Measurements from ENCODE around the gene AKR1C2.
"Not testable (repeated sequence)": the region's sequence is repeated elsewhere in the genome, so short reads cannot be mapped to it uniquely, and the experiment has no call there.

Gene AKR1C2

DNA sequence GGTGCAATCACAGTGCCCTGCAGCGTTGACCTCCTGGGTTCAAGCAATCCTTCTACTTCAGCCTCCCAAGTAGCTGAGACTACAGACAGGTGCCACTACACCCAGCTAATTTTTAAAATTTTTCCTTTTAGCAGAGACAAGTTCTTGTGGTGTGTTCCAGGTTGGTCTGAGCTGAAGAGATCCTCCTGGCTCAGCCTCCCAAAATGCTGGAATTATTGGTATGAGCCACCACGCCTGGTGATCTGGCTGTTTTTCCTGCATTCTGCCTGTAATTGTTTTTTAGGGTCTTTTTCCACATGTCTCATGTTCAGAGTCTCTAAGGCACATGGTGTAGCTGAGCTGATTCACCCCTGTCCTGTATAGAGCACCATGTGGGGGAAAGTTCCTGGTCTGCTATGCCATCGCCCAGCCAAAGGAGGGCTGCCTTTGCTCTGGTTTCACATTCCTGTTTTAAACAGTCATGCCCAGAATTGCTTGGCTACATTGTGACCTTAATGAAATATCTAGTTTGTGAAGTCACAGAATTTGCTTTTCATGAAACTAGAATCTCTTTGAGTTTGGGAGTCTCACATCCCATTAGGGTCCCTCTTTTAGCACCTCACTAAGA lies 15.1 kb upstream of the AKR1C2 start:
- CTCF ChIA-PET; H3K27ac ChIP-seq; DNase-seq (ENCODE audit: low spot score); POLR2A ChIA-PET (ENCODE audit: low non-redundant PET): not testable (repeated sequence)

GRCh38 chr10:5018134-5018533 lies 14.5 kb upstream of the AKR1C2 start:
- POLR2A ChIA-PET (ENCODE audit: low non-redundant PET) = no interaction called here
- TF ChIP-seq, protein P1, sequence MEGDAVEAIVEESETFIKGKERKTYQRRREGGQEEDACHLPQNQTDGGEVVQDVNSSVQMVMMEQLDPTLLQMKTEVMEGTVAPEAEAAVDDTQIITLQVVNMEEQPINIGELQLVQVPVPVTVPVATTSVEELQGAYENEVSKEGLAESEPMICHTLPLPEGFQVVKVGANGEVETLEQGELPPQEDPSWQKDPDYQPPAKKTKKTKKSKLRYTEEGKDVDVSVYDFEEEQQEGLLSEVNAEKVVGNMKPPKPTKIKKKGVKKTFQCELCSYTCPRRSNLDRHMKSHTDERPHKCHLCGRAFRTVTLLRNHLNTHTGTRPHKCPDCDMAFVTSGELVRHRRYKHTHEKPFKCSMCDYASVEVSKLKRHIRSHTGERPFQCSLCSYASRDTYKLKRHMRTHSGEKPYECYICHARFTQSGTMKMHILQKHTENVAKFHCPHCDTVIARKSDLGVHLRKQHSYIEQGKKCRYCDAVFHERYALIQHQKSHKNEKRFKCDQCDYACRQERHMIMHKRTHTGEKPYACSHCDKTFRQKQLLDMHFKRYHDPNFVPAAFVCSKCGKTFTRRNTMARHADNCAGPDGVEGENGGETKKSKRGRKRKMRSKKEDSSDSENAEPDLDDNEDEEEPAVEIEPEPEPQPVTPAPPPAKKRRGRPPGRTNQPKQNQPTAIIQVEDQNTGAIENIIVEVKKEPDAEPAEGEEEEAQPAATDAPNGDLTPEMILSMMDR (conservative IDR thresholded peaks at IDR 0.05; ENCODE audit: low read depth) = no peak
- no peak for DNase-seq (ENCODE audit: low spot score)
- H3K27ac ChIP-seq = no peak overlapping the region
- CTCF ChIA-PET = no interaction called here

DNA sequence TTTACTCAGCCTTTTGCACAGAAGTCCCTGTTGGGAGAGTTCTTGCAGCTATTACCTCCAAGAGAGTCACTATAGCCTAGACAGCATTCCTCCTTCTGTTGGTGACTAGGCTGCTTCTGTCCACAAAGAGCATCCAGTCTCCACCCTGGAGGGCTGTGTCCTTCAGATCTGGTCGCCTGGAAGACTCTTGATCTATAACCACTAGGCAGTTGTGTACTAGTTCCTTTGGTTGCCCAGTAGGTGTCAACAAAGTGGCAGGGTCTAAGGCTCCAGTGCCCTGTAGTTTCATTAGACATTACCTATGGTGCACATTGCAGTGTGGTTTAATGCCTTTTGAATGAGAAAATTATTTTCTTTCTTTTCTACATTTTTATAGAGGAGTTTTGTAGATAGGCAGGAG lies 11.3 kb upstream of the AKR1C2 start:
- TF ChIP-seq, protein P1 (conservative IDR thresholded peaks at IDR 0.05; ENCODE audit: low read depth) = no peak
- ChIA-PET CTCF (no interaction called here), POLR2A (ENCODE audit: low non-redundant PET) (no interaction called here)
- DNase-seq (ENCODE audit: low spot score) = no peak
- no peak overlapping the region for H3K27ac ChIP-seq

DNA sequence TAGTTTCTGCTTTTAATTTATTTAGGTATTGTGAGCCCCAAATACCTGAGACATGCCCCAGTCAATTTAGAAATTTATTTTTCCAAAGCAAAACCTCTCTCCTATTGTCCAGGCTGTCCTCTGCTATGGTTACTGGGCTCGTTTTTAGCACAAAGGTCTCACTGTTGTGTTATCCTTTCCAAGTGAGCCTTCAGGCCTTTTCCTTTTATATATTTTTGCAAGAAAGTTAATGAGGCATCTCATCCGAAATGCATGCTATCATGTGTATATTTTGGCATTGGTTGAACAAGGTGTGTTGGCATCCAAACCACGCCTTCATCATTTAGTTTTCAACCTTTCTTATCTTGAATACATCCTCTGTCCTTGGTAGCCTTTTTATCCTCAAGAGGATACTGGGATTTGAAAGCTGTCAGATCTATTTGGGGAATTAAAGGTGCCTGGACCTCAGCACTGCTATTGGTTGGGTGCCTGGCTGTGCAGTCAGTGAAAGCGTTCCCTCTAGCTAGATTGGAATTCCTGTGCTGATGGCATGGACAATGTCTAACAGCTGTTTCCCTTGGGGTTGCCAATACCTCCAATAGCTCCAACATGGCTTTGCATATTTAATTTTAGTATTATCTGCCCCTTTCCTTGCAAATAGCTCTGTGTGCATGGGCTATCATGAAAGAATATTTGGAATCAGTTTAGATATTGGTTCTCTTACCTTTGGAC lies 10.7 kb upstream of the AKR1C2 start:
- H3K27ac ChIP-seq; POLR2A ChIA-PET (ENCODE audit: low non-redundant PET); DNase-seq (ENCODE audit: low spot score): not testable (repeated sequence)
- CTCF ChIA-PET = interaction anchor here (0.6 kb wide), 1 partner anchor 428 kb away, joined by 4 read pairs; no protein-coding TSS in a partner anchor

- TF ChIP-seq, protein P1 (conservative IDR thresholded peaks at IDR 0.05; ENCODE audit: low read depth) = no peak
- no peak overlapping the region for H3K27ac ChIP-seq
- no peak for DNase-seq (ENCODE audit: low spot score)
- ChIA-PET POLR2A (ENCODE audit: low non-redundant PET) (no interaction called here), CTCF (no interaction called here)
Measured at GRCh38 chr10:5013385-5013784, 9.7 kb upstream of the AKR1C2 start.

- ChIA-PET POLR2A (ENCODE audit: low non-redundant PET) (no interaction called here), CTCF (no interaction called here)
- TF ChIP-seq, protein P1 (conservative IDR thresholded peaks at IDR 0.05; ENCODE audit: low read depth) = no peak
- DNase-seq (ENCODE audit: low spot score) = no peak
- no peak overlapping the region for H3K27ac ChIP-seq
Measured at GRCh38 chr10:5012595-5012994, 8.9 kb upstream of the AKR1C2 start.

DNA sequence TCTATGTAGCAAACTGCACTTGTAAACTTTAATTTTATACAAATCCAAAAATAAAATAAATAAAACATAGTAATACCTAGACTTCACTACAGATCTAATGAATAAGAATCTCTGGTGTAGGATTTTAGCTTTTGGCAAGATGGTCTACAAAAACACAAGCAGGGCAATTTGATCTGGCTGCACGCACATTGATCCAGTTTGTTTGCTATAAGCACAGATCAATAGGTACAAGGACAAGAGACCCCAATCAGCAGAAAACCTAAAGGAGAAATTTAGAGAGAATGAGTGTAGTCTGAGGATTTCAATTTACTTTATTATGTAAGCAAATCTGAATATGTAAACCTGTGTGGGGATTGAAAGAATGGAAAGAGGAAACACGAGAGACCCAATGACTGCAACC lies 7.7 kb upstream of the AKR1C2 start:
- DNase-seq (ENCODE audit: low spot score); H3K27ac ChIP-seq; CTCF ChIA-PET; POLR2A ChIA-PET (ENCODE audit: low non-redundant PET): not testable (repeated sequence)

DNA sequence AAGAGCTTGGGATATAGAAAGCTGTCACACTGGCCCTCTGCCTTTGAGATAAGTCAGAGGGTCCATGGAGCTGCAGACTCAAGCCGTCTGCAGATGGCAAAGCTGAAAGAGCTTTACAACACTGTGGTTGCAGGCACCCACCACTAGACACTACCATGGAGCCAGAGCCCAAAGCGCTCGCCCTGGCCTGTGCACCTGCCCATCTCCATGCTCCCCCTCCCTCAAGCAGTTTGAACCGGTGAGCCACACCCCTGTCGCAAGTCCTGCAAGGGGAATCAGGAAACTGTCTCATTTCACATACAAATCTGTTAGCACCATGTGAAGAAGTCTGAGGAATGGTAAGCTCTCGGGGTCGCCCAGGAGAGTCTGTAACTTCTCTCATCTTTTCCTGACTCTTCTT lies 6.4 kb upstream of the AKR1C2 start:
- DNase-seq (ENCODE audit: low spot score); POLR2A ChIA-PET (ENCODE audit: low non-redundant PET); H3K27ac ChIP-seq; CTCF ChIA-PET: not testable (repeated sequence)

DNA sequence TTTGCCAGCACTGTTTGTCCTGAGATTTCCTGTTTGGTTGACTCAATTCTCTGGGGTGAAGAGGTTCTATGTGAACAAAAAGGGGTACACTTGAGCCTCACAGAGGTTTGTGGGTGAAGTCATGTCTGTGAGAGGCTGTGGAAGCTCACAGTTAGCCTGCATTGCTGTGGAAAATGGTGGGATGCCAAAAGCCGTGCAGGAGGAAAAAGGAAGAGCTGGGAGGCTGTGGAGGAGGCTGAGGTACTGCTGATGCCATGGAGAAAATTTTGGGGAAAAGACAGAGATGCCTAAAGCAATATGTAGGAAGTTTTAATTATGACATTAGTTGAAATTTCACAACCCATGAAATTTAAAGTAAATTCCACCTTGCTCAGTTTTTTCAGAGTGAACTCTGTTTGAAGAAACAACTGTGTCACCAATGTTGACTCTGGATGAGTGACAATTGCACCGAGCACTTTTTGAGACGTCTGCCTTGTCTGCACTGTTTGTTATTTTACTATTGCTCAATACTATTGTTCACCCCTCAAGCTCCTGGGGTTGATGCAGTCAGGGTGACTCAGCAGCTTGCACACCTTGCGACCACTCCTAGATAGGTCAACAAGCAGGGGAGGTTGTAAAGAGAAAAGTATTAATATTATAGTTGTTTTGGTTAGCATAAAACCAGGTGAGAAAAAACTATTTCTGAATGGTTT lies 5.3 kb upstream of the AKR1C2 start:
- DNase-seq (ENCODE audit: low spot score) = peak; percentile 55
- peak overlapping the region; percentile 55 for H3K27ac ChIP-seq
- POLR2A ChIA-PET (ENCODE audit: low non-redundant PET) = not testable (repeated sequence)
- CTCF ChIA-PET = interaction anchor here (0.6 kb wide), 1 partner anchor 85 kb away, joined by 3 read pairs; the partner anchor contains the start of gene AKR1C3

- POLR2A ChIA-PET (ENCODE audit: low non-redundant PET); H3K27ac ChIP-seq; DNase-seq (ENCODE audit: low spot score): not testable (repeated sequence)
- CTCF ChIA-PET = interaction anchor here (0.5 kb wide), 1 partner anchor 1204 kb away, joined by 3 read pairs; no protein-coding TSS in a partner anchor
Measured at GRCh38 chr10:5004501-5004900, 844 bp upstream of the AKR1C2 start.

DNA sequence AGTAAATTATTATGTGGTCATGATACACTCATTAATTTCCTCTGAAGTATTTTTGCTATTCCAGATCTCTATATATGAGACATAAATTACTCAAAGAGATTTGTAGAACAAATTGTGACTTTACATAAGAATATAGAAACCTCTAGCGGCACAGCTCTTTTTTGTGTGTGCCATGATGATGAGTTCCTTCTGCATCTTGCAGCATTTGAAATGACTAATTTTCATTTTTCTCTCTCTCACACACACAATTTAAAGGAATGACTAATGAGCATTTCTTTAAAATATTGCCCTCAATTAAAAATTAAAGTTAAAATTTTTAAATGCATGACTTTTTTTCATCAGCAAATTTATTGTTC lies 351 bp upstream of the AKR1C2 start:
- H3K27ac ChIP-seq; POLR2A ChIA-PET (ENCODE audit: low non-redundant PET); DNase-seq (ENCODE audit: low spot score); CTCF ChIA-PET: not testable (repeated sequence)

Data from RWPE1 (cell line).